HG02642 (cell line): Measurements from ENCODE around the gene XK.
"Not testable (repeated sequence)": the region's sequence is repeated elsewhere in the genome, so short reads cannot be mapped to it uniquely, and the experiment has no call there.

Source experiments
- ATAC-seq: cut with Tn5 transposase; IDR thresholded peaks from one replicate; pipeline ENCODE4 v1.9.1; 2021; ENCODE audit warnings: mild to moderate bottlenecking; ENCODE audit not compliant: unreplicated experiment, poor library complexity

XK gene

DNA sequence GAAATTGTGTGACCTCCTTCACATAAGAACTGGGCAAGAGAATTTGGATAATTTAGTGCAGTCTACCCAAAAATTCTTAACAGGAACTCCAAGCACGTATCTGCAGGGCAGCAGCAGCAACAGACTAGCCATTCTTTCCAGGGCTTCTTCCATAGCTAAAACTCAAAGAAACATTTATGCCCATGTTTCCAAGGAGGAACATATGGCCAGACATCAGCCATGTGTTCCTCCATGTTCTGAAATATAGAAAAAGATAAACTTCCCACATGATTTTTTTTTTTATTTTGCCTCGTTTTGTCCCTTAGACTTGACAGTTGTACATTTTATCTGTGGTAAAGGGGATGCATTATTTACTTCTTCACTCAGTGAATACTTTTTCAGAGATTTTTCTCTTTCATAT lies 66.7 kb downstream of the XK start:
- no peak for ATAC-seq

DNA sequence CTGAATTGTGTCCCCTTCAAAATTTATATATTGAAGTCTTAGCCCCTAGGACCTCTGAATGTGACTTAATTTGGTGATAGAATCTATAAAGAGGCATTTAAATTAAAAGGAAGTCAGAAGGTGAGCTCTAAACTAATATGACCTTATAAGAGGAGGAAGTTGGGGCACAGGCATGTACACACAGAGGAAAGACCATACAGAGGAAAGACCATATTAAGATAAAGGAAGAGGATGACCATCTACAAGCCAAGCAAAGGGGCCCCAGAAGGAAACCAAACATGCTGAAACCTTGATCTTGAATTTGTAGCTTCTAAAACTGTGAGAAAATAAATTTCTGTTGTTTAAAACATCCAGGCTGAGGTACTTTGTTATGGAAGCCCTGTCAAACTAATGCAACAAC lies 67.3 kb downstream of the XK start:
- no peak for ATAC-seq

DNA sequence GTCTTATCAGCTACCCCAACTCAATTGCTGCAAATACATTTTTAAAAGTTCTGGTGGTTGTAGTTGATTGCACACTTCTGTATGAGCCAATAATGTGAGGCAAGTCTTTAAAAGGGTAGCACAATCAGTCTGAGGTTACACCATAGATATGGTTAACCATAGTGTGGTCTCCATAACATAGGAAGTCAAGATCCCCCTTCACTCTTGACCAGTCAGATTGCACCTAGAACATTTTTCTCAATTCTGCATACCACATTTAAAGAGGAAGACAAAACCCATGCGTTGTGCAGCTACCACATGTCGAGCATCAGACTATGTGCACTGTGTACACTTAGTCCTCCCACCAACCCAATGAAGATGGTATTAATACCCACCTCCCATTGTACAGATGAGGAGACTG lies 67.8 kb downstream of the XK start:
- peak; percentile 28 for ATAC-seq

DNA sequence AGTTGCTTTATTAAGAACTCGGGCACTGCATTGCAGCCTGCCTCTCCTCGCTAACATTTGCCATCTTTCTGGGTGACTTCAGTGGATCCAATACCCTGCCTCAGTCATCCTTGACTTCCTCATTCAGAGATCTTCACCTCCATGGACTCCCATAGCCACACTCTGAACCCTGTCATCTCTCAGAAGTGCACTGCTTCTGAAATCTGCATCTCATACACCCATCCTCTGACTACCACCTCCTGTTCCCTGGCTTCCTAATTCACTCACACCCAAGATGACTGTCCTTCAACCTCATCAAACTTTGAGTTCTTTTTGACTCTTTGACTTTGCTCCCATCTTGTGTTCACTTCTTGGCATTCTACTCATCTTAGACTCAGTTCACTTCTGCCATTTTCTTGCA lies 68.9 kb downstream of the XK start:
- ATAC-seq, result peak; percentile 28

DNA sequence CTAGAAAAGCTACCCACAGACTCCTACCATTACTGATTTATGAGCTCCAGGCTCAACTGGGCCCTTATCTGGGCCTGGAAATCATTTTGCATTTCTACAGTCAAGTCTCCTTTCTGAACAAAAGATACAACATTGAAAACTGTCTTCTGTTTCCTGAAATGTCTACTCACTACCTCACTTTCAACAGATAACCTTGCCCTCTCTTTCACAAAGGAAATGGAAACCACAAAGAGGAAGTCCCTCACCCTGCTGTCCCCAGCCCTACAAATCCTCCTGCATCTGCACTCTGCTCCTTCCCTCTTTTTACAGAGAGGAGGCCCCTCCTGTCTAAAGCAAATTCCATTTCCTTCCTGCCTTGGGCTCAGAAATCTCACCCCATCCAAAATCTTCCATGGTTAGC lies 69.4 kb downstream of the XK start:
- peak; percentile 93 for ATAC-seq

DNA sequence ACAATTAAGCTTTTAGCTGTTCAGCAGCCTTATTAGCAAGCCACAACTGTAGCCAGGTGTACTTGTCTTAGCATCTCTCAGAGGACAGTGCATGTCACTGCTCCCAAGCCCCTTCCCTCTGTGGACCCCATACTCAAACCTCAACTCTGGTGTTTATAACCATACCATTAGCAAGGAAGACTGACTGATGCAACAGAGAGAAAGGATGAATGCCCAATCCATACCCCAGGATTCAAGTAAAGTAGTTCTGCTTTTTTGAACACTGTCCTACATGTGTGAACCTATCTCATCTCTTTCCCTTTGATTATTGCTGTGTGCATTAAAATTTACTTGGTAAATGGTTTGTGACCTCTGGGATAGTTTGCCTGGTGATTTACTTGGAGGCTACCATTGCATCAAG lies 71.5 kb downstream of the XK start:
- no peak for ATAC-seq

DNA sequence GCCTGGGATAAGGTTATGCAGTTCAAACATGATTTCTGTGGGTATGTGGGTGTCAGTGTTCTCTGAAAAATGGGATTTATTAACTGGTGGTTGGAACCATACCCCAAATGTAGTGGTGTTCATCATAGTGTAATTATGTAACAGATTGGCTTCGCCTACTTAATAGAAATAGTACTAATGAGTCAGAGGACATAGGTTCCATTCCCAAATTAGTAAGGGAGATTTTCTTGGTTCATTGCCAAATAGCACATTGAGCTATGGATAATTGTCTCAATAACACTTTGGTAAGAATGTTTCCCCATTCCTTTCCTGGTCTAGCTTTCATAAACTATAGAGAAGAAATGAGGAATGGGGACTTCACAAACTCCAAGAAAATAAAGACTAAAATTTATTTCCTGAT lies 73.8 kb downstream of the XK start:
- no peak for ATAC-seq

DNA sequence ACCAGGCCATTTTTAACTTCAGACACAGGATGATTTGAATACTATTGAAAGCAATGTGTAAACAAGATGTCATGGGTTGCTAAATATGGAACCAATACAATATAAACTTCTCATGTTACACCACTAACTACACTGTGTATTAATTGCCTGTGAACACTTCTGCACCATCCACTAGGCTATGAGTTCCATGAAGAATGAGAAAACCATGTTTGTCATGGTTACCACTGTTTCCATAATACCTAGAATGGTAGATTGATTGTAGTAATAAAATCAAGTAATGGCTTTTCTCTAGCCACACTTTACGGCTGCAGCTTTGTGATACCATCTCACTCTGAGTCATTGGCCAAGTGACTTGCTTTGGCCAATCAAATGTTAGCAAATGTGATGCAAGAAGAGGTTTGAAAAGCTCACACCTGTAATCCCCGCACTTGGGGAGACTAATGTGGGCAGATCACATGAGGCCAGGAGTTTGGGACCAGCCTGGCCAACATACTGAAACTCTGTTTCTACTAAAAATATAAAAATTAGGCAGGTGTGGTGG lies 74.4 kb downstream of the XK start:
- ATAC-seq, result no peak

DNA sequence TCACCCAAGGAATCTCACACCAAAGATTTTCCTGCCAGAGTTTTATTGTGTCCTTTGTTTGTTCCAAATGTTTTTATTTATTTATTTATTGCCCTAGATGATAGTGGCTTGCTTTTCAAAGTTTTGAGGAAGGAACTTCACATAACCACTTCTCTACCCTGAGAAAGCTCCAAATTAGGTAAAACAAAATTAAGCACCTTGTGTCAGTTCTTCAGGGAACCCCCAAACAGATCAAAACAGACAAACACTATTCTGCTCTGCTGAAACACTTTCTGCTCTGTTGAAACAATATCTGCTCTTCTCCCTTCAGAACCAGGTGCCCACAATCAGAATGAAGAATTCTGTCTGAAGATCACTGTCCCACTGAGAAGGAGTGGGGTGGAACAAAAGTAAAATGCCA lies 77.8 kb downstream of the XK start:
- no peak for ATAC-seq

DNA sequence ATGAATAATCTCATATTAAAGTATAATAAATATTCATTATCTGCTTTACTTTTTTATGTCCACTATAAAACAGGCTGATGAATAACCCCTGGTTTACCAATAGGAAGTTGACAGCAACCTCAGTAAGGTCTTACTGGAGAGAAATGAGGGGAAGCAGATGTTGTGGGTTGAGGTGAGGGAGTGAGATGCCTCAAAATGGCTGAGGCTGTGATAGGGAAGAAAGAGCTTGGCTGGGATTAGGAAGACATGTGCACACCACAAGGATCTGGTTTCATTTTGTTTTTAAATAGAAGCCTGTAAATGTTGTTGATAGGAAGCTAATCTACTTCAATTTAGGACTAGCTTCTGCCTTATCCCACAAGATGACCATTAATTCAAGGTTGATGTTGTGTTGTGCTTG lies 79.9 kb downstream of the XK start:
- no peak for ATAC-seq

DNA sequence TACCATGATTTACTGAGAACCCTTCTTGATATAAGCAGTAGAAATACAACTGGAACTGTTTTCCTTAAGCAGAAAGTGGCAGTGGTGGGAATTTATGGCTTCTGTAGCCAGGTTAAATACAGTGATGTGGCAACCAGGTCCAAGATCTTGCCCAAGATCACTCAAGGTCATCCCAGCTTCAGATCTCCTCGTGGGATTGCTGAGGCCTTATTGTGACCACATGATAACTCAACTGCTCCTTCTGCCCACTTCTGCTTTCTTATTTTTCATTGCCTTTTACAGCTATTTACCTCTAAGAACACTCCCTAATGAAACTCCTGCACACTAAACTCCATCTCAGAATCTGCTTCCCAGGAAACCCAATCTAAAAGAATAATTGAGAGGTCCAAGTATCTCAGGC lies 81.8 kb downstream of the XK start:
- no peak for ATAC-seq

DNA sequence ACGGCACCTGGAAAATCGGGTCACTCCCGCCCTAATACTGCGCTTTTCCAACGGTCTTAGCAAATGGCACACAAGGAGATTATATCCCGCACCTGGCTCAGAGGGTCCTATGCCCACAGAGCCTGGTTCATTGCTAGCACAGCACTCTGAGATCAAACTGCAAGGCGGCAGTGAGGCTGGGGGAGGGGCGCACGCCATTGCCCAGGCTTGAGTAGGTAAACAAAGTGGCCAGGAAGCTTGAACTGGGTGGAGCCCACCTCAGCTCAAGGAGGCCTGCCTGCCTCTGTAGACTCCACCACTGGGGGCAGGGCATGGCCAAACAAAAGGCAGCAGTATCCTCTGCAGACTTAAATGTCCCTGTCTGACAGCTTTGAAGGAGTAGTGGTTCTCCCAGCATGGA lies 83.3 kb downstream of the XK start:
- not testable (repeated sequence) for ATAC-seq

DNA sequence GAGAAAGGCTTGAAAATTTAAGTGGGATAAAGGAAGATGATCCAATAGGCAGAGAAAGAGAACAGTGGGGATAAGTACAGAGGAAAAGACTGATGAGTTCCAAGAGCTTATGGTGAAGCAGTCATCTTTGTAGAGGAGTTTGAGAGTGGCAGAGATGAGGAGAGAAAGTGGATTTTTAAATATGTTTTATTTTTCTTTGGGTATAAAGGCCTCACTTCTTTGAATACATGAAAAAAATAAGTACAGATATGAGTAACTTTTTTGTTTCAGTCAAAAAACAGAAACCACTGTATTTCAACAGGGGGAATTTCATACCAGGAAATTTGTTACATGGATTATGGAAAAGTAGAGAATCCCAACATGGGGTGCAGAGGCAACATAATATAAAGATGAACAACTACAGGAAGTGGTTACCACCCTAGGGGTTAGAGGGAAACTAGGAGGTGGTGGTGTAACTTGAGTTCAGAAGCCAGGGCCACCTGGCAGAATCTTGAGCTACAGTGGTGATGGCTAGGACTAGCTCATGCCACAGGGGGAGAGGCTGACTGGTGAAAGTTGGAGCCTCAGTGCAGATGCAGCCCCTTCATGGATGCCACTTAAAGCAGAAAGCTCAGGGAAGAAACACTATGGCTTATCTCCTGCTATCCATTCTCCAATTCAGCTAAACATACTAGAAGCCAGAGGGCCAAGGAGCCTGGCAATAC lies 90.8 kb downstream of the XK start:
- peak; percentile 86 for ATAC-seq

DNA sequence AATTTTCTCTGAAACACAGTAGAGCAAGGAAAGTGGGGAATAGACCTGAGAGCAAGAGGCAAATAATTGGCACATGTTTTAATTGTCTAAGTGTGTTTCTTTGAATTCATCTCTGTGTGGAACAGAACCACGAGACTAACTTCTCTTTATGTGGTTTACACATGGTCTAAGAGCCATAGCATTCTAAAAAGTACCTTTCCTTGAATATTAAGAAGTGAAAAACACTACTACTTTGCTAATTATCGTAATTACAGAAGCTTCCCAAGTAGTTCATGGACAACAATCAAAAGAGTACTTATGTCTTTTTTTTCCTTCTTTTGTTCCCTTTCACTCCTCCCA lies 91.4 kb downstream of the XK start:
- ATAC-seq, result peak; percentile 32

DNA sequence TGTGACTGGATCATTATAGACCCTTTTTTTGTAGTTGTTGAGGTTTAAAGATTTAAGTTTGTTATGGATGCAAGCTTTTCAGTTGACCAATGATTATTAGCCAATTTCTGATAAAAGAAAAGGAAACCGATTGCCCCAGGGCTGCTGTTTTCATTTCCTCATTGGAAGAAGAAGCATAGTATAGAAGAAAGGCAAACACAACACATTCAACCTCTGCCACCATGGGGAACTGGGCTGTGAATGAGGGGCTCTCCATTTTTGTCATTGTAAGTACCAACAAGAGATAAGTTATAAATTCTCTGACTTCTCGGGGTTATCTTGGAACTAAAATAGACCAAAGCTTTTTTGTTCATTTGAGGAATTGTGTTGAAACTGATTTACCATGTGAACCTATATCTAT lies 94.3 kb downstream of the XK start, which contains the start of gene CYBB:
Gene CYBB (plus strand): TSS at position 203 of the 400 bp plus-strand sequence. CDS start 19 bp downstream, at position 222.
- no peak for ATAC-seq

DNA sequence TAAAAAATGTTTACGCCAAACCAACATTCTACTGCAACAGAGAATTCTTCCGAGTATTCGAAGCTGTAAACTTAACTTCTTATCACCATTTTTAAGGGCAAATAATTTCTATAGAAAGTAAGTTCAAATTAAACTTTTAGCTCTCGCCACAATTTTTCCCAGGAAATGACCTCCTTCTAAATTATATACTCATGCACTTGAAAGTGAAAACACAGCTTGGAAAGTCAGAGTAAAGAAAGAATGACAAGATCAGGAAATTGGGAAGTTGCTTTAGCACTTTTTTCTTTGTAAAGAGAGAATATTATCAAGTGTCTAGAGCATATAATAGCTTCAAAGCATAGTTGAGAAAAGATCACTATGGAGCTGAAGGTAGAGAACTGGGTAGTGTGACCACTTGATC lies 95.5 kb downstream of the XK start:
- ATAC-seq, result peak; percentile 5
